A375 (cell line): ENCODE measurements around the gene RNPC3. TPM values are rescaled to one million over a fixed set of nuclear protein-coding genes. Genes with fewer than 3 reads are reported as not detected.

Experiments
- total RNA-seq: library from RNA; depleted of rRNA; stranded (reverse); fragments of >200 nt; shearing (Covaris generic); gene quantifications from 2 replicates; pipeline ENCODE4 v1.2.3, GENCODE V29; 2014; rRNA removed

The RNPC3 gene, protein sequence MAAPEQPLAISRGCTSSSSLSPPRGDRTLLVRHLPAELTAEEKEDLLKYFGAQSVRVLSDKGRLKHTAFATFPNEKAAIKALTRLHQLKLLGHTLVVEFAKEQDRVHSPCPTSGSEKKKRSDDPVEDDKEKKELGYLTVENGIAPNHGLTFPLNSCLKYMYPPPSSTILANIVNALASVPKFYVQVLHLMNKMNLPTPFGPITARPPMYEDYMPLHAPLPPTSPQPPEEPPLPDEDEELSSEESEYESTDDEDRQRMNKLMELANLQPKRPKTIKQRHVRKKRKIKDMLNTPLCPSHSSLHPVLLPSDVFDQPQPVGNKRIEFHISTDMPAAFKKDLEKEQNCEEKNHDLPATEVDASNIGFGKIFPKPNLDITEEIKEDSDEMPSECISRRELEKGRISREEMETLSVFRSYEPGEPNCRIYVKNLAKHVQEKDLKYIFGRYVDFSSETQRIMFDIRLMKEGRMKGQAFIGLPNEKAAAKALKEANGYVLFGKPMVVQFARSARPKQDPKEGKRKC
- total RNA-seq = 7.0 and 8.4 TPM in 2 replicates

GRCh38 chr1:103525607-103526507 is at the start of gene RNPC3:
Gene RNPC3 (plus strand): TSS chr1:103525699. CDS start chr1:103526071, 372 bp downstream.

DNA sequence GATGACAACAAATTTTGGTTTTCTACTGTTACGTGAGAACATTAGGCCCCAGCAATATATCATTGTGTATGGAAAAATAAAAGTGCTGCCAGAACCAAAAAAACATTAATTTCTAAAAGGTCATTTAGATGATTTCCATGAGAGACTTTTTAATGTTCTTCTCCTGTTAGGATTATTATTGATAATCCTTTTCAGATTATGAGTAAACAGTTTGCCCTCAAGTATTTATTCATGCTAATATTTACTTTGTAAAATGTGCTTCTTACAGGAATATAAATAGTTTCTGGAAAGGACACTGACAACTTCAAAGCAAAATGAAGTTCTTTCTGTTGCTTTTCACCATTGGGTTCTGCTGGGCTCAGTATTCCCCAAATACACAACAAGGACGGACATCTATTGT is 45.8 kb downstream of the RNPC3 start, which contains the start of gene AMY2B:
TSS of gene AMY2B (plus strand) at position 301 of the 400 bp plus-strand sequence. CDS start at position 315, 14 bp downstream.

Other genes with a start within 250 kb of the RNPC3 start
- 0.83 and 1.1 TPM in 2 replicates for gene AMY2B, start 45.9 kb downstream of the RNPC3 start, total RNA-seq
- not detected in 2 replicates for gene AMY2A, start 91.7 kb downstream of the RNPC3 start, total RNA-seq
- gene AMY1A, start 130.1 kb downstream of the RNPC3 start, total RNA-seq = not detected in 2 replicates
- not detected in 2 replicates for gene AMY1B, start 170.5 kb downstream of the RNPC3 start, total RNA-seq
- gene AMY1C, start 224.2 kb downstream of the RNPC3 start, total RNA-seq = not detected in 2 replicates